Stimulated activated CD4-positive, alpha-beta T cell treated with anti-CD3 and anti-CD28 coated beads, Interleukin-15, amount 100 ng/mL, for 1 hour (primary cell): ENCODE measurements around the gene TEX13B.

ENCODE experiments used
- DNase-seq, 2 donors: peaks; one replicate each; pipeline ENCODE4 v3.0.0-alpha.2; 2020; ENCODE audit warnings: low read depth in 1 of 2, low spot score in 1 of 2

TEX13B gene

GRCh38 chrX:107936434-107936730, 45.8 kb downstream of the TEX13B start:
- no peak for DNase-seq

GRCh38 chrX:107935664-107936433, 46.3 kb downstream of the TEX13B start:
- no peak for DNase-seq

GRCh38 chrX:107935200-107935599, 47.0 kb downstream of the TEX13B start:
- no peak for DNase-seq

- DNase-seq, result no peak
Measured at GRCh38 chrX:107934262-107934661, 47.9 kb downstream of the TEX13B start.
